ENCODE data around the gene TNFAIP8L2. TPM values are rescaled to one million over a fixed set of nuclear protein-coding genes. Genes with fewer than 3 reads are reported as not detected.
"Not testable (repeated sequence)": the region's sequence is repeated elsewhere in the genome, so short reads cannot be mapped to it uniquely, and the experiment has no call there.

The TNFAIP8L2 gene
- total RNA-seq, 6 experiments from 2014 or later = 1.1 to 4.2 (median 2.2) TPM

GRCh38 chr1:151193304-151193703 is 36.9 kb downstream of the TNFAIP8L2 start:
- Histone ChIP-seq H3K4me1 (peaks cover 0 to 17% (median 5%) of the 10 kb centered on the region in 4 donors), H3K9me3 (no peaks in the 10 kb centered on the region), H3K4me3 (no peak overlapping the region), H3K27me3 (no peaks in the 10 kb centered on the region), H3K27ac (no peak overlapping the region), H3K36me3 (no peaks in the 10 kb centered on the region)
- intact Hi-C loops (cut with DNase I) = loop anchor here in 1 of 2 donors (10.0 kb wide), 1 partner anchor 81 kb away; no protein-coding TSS in a partner anchor
- WGBS (ENCODE audit: insufficient coverage, low coverage, low lambda C conversion rate, missing lambda C conversion rate) = 62% methylated on average over 6 of the region's 6 CpGs
- ATAC-seq = no peak
- DNase-seq = no peak
- TF ChIP-seq POLR2A (IDR thresholded peaks at IDR 0.05) (no peak), CTCF (IDR thresholded peaks at IDR 0.05) (no peak)

GRCh38 chr1:151193856-151194255 is 37.4 kb downstream of the TNFAIP8L2 start:
- Histone ChIP-seq H3K4me3 (no peak overlapping the region), H3K27ac (no peak overlapping the region), H3K27me3 (no peaks in the 10 kb centered on the region), H3K36me3 (no peaks in the 10 kb centered on the region), H3K4me1 (peaks cover 0 to 11% (median 2%) of the 10 kb centered on the region in 4 donors), H3K9me3 (no peaks in the 10 kb centered on the region)
- DNase-seq (no peak), ATAC-seq (no peak)
- 60% methylated on average over 1 of the region's 1 CpG for WGBS (ENCODE audit: insufficient coverage, low coverage, low lambda C conversion rate, missing lambda C conversion rate)
- intact Hi-C loops (cut with DNase I) = loop anchor here in 1 of 2 donors (10.0 kb wide), 1 partner anchor 81 kb away; no protein-coding TSS in a partner anchor
- TF ChIP-seq CTCF (IDR thresholded peaks at IDR 0.05) (no peak), POLR2A (IDR thresholded peaks at IDR 0.05) (no peak)

- peak in 2 of 3 donors; percentile 63 for DNase-seq
- not testable (repeated sequence) for H3K9me3 ChIP-seq, H3K36me3 ChIP-seq, H3K27me3 ChIP-seq, H3K4me3 ChIP-seq, H3K27ac ChIP-seq
- peaks cover 0 to 17% (median 0%) of the 10 kb centered on the region in 4 donors for H3K4me1 ChIP-seq
- ATAC-seq = peak in 2 of 4 donors; percentile 18 to 21
- intact Hi-C loops (cut with DNase I) = loop anchor here in 1 of 2 donors (10.0 kb wide), 1 partner anchor 80 kb away; no protein-coding TSS in a partner anchor
- 53% methylated on average over 13 of the region's 17 CpGs for WGBS (ENCODE audit: insufficient coverage, low coverage, low lambda C conversion rate, missing lambda C conversion rate)
These were observed 38.6 kb downstream of the TNFAIP8L2 start for GRCh38 chr1:151194894-151195594.

- DNase-seq (peak in 1 of 3 donors; percentile 69), ATAC-seq (peak; percentile 49 to 65 (median 56))
- H3K36me3 ChIP-seq = no peaks in the 10 kb centered on the region
- H3K27me3 ChIP-seq = no peaks in the 10 kb centered on the region
- peak overlapping the region in 2 of 3 donors; percentile 23 to 38 for H3K4me3 ChIP-seq
- WGBS (ENCODE audit: insufficient coverage, low coverage, low lambda C conversion rate, missing lambda C conversion rate) = 29% methylated on average over 14 of the region's 14 CpGs
- peaks cover 0 to 21% (median 0%) of the 10 kb centered on the region in 4 donors for H3K4me1 ChIP-seq
- H3K9me3 ChIP-seq = no peaks in the 10 kb centered on the region
- peak overlapping the region; percentile 18 to 61 (median 39) for H3K27ac ChIP-seq
- TF ChIP-seq CTCF (IDR thresholded peaks at IDR 0.05) = peak; percentile 53 to 59 (median 56)
- no peak for TF ChIP-seq POLR2A (IDR thresholded peaks at IDR 0.05)
- intact Hi-C loops (cut with DNase I) = loop anchor here in 1 of 2 donors (10.0 kb wide), 1 partner anchor 78 kb away; no protein-coding TSS in a partner anchor
These were observed 39.9 kb downstream of the TNFAIP8L2 start for GRCh38 chr1:151196292-151196800.

GRCh38 chr1:151197863-151198253 is 41.4 kb downstream of the TNFAIP8L2 start:
- H3K4me3 ChIP-seq = peak overlapping the region; percentile 74 to 83 (median 81)
- H3K27ac ChIP-seq = peak overlapping the region; percentile 59 to 78 (median 73)
- TF ChIP-seq POLR2A (IDR thresholded peaks at IDR 0.05) = no peak
- TF ChIP-seq CTCF (IDR thresholded peaks at IDR 0.05) = no peak
- H3K9me3 ChIP-seq = no peaks in the 10 kb centered on the region
- H3K27me3 ChIP-seq = no peaks in the 10 kb centered on the region
- intact Hi-C loops (cut with DNase I) = loop anchor here in 1 of 2 donors (10.0 kb wide), 1 partner anchor 77 kb away; no protein-coding TSS in a partner anchor
- 3% methylated on average over 10 of the region's 10 CpGs for WGBS (ENCODE audit: insufficient coverage, low coverage, low lambda C conversion rate, missing lambda C conversion rate)
- ATAC-seq (peak; percentile 8 to 46 (median 16)), DNase-seq (no peak)
- H3K4me1 ChIP-seq = peaks cover 0 to 21% (median 0%) of the 10 kb centered on the region in 4 donors
- H3K36me3 ChIP-seq = peaks cover 0 to 4% (median 0%) of the 10 kb centered on the region in 4 donors
